HCT116 (cell line): ENCODE data around the gene SH3BP5L. TPM values are rescaled to one million over a fixed set of nuclear protein-coding genes. Genes with fewer than 3 reads are reported as not detected.
"Not testable (repeated sequence)": the region's sequence is repeated elsewhere in the genome, so short reads cannot be mapped to it uniquely, and the experiment has no call there.

ENCODE experiments used
- ATAC-seq: fragments of 200-7000 bp; cut with Tn5 transposase; 2 replicates; pipeline ENCODE4 v1.9.1; 2020; ENCODE audit warnings: mild to moderate bottlenecking, moderate library complexity
- BruUV-seq: library from RNA; stranded (reverse); fragments of 400-500 nt; replicated peaks from 2 replicates; lab custom pipeline; 2021; lab: Mats Ljungman, UMichigan
- CTCF ChIA-PET: fragments of 300-600 bp; sonication (Branson Sonifier 250); formaldehyde crosslinking; loops from one replicate; lab custom pipeline; 2021; ENCODE audit warnings: antibody characterized with exemption; lab: Charles Lee
- POLR2A ChIA-PET: fragments of 300-600, 350-600 bp; sonication (Branson Sonifier 250); formaldehyde crosslinking; loops from one replicate; lab custom pipeline; 2021; ENCODE audit warnings: antibody characterized with exemption; lab: Charles Lee
- RAD21 ChIA-PET, 2 experiments: fragments of 300-600 bp; sonication (Branson Sonifier 250); formaldehyde crosslinking; loops; one replicate each; lab custom pipeline; 2023; ENCODE audit warnings: low total read pairs in 2 of 2; ENCODE audit not compliant: uncharacterized antibody in 2 of 2, unreplicated experiment in 2 of 2, low non-redundant PET in 1 of 2; lab: Charles Lee
- DNase-seq: peaks from one replicate; pipeline ENCODE4 v3.0.0-alpha.2; 2010; ENCODE audit warnings: low read depth, low spot score
- H2AFZ ChIP-seq: fragments of 200-600 bp; shearing (Covaris generic), sonication (generic); 2 replicates; pipeline ENCODE4 v1.6.1; 2017; ENCODE audit warnings: low read depth, mixed run types, mixed read lengths, antibody characterized with exemption, low read length; ENCODE audit not compliant: poor library complexity, severe bottlenecking
- H3K27ac ChIP-seq: 2 replicates; pipeline ENCODE4 v1.5.1; 2012; ENCODE audit warnings: low read depth, low read length
- H3K27me3 ChIP-seq: fragments of 200-600 bp; sonication (generic); 2 replicates; pipeline ENCODE4 v1.6.1; 2016; ENCODE audit warnings: mixed run types, low read length, mixed read lengths; ENCODE audit not compliant: insufficient read depth
- H3K36me3 ChIP-seq, 2 experiments: fragments of 200-500 bp in 1 of 2; fragments of 200-600 bp in 1 of 2; sonication (Bioruptor generic) in 1 of 2; sonication (generic) in 1 of 2; 2 replicates each; pipeline versions ENCODE4 v1.5.1 to v1.6.1; 2014 to 2016; ENCODE audit warnings: low read length in 2 of 2, inconsistent platforms in 1 of 2, mixed read lengths in 1 of 2, mixed run types in 1 of 2; ENCODE audit not compliant: insufficient read depth in 2 of 2, control insufficient read depth in 1 of 2
- H3K4me1 ChIP-seq, 2 experiments: fragments of 200-600 bp in 1 of 2; sonication (generic) in 1 of 2; 2 replicates each; pipeline versions ENCODE4 v1.5.1 to v1.6.1; 2012 to 2017; ENCODE audit warnings: low read length in 2 of 2, inconsistent platforms in 1 of 2, mild to moderate bottlenecking in 1 of 2, mixed read lengths in 1 of 2, mixed run types in 1 of 2, moderate library complexity in 1 of 2; ENCODE audit not compliant: insufficient read depth in 2 of 2, control insufficient read depth in 1 of 2
- H3K4me2 ChIP-seq: fragments of 200-600 bp; sonication (generic); 2 replicates; pipeline ENCODE4 v1.6.1; 2017; ENCODE audit warnings: mixed run types, low read length, mixed read lengths
- H3K4me3 ChIP-seq, 2 experiments: fragments of 200-600 bp in 1 of 2; sonication (generic) in 1 of 2; replicated peaks in 1 of 2; 2 replicates each; pipeline ENCODE4 v1.5.1; 2011 to 2016; ENCODE audit warnings: low read length in 2 of 2, control low read depth in 1 of 2, low read depth in 1 of 2, mild to moderate bottlenecking in 1 of 2, mixed read lengths in 1 of 2, mixed run types in 1 of 2
- H3K79me2 ChIP-seq: fragments of 200-600 bp; sonication (generic); 2 replicates; pipeline ENCODE4 v1.6.1; 2017; ENCODE audit warnings: mild to moderate bottlenecking, mixed run types, low read length, moderate library complexity, mixed read lengths; ENCODE audit not compliant: insufficient read depth
- H3K9ac ChIP-seq: fragments of 200-600 bp; sonication (generic); 2 replicates; pipeline ENCODE4 v1.6.1; 2016; ENCODE audit warnings: low read length, mixed read lengths
- H3K9me2 ChIP-seq: fragments of 200-600 bp; sonication (generic), shearing (Covaris generic); 2 replicates; pipeline ENCODE4 v1.6.1; 2017; ENCODE audit warnings: mixed run types, mild to moderate bottlenecking, moderate library complexity; ENCODE audit not compliant: insufficient read depth
- H3K9me3 ChIP-seq, 2 experiments: fragments of 200-500 bp in 1 of 2; fragments of 200-600 bp in 1 of 2; sonication (Bioruptor generic) in 1 of 2; sonication (generic) in 1 of 2; 2 replicates each; pipeline ENCODE4 v1.6.1; 2014 to 2017; ENCODE audit warnings: low read length in 2 of 2, mixed read lengths in 2 of 2, inconsistent platforms in 1 of 2, low read depth in 1 of 2, mild to moderate bottlenecking in 1 of 2, mixed run types in 1 of 2, moderate library complexity in 1 of 2; ENCODE audit not compliant: control insufficient read depth in 1 of 2, insufficient read depth in 1 of 2
- H4K20me1 ChIP-seq: fragments of 200-600 bp; sonication (generic), shearing (Covaris generic); 2 replicates; pipeline ENCODE4 v1.6.1; 2017; ENCODE audit warnings: mixed run types, mild to moderate bottlenecking, moderate library complexity; ENCODE audit not compliant: insufficient read depth
- CBX3 ChIP-seq: IDR thresholded peaks from 2 replicates; pipeline ENCODE4 v1.6.1; 2012; ENCODE audit warnings: low read depth
- EGR1 ChIP-seq: IDR thresholded peaks from 2 replicates; pipeline ENCODE4 v1.6.1; 2012; ENCODE audit warnings: low read depth
- EZH2 ChIP-seq: fragments of 200-600 bp; sonication (generic); IDR thresholded peaks from 2 replicates; pipeline ENCODE4 v1.6.1; 2017; ENCODE audit warnings: antibody characterized with exemption, mixed run types
- JUND ChIP-seq: IDR thresholded peaks from 2 replicates; pipeline ENCODE4 v1.6.1; 2012
- POLR2A ChIP-seq: IDR thresholded peaks from 2 replicates; pipeline ENCODE4 v1.7.0; 2011; ENCODE audit warnings: borderline replicate concordance; ENCODE audit not compliant: insufficient read depth, insufficient read length; ENCODE audit errors: extremely low read depth
- RAD21 ChIP-seq: IDR thresholded peaks from 2 replicates; pipeline ENCODE4 v1.6.1; 2012; ENCODE audit warnings: low read depth, mild to moderate bottlenecking
- SRF ChIP-seq: IDR thresholded peaks from 2 replicates; pipeline ENCODE4 v1.6.1; 2012; ENCODE audit warnings: low read depth
- TCF7L2 ChIP-seq: IDR thresholded peaks from 2 replicates; pipeline ENCODE4 v1.7.0; 2011; ENCODE audit warnings: borderline replicate concordance, inconsistent platforms; ENCODE audit not compliant: insufficient read depth, insufficient read length; ENCODE audit errors: extremely low read depth
- ZFX ChIP-seq: fragments of 450-650 bp; IDR thresholded peaks from 2 replicates; pipeline ENCODE4 v1.6.1; 2017
- intact Hi-C: fragments of 100-400 bp; cut with micrococcal nuclease; formaldehyde crosslinking; loops from 2 replicates; pipeline ENCODE4 v1.10.0; 2022
- total RNA-seq: library from RNA; stranded (reverse); gene quantifications from one replicate; pipeline ENCODE4 v1.2.1, GENCODE V29; 2021; ENCODE audit not compliant: unreplicated experiment
- TF ChIP-seq, protein P1 (sequence below): IDR thresholded peaks from 2 replicates; pipeline ENCODE4 v1.6.1; 2012
- TF ChIP-seq, protein P2 (sequence below), 3 experiments: fragments of 200-600 bp in 1 of 3; sonication (generic) in 1 of 3; IDR thresholded peaks in 2 of 3; conservative IDR thresholded peaks in 1 of 3; 2 replicates each; pipeline ENCODE4 v1.5.1; 2012 to 2017; ENCODE audit warnings: low read depth in 2 of 3, low read length in 2 of 3, antibody characterized with exemption in 1 of 3, borderline replicate concordance in 1 of 3, control low read depth in 1 of 3, mild to moderate bottlenecking in 1 of 3, mixed read lengths in 1 of 3, mixed run types in 1 of 3, moderate library complexity in 1 of 3; ENCODE audit not compliant: insufficient read depth in 1 of 3
- TF ChIP-seq, protein P3 (sequence below): IDR thresholded peaks from 2 replicates; pipeline ENCODE4 v1.6.1; 2012

SH3BP5L gene
- total RNA-seq, 1 experiment from 2014 or later, result 22.3 TPM

DNA sequence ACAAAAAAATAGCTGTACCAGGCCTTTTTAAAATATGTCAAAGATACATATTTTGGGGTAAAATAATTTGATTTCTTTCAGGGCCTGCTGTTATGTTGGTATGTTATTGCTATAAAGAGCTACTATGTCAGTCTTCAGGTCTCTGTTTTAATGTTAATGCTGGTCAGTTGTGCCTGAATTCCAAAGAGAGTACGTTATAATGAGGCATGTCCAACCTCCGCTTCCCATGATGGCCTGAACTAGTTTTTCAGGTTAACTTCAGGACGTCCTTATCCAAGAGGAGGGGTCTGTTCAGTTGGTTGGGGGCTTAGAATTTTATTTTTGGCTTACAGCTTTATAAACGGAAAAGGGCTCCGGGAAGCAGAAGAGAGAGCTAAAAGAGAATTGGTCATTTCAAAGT is 35.3 kb downstream of the SH3BP5L start:
- intact Hi-C loops, result no loop called here
- no peak overlapping the region for H3K4me3 ChIP-seq
- RAD21 ChIA-PET, result no interaction called here
- H3K79me2 ChIP-seq, result no peaks in the 10 kb centered on the region
- DNase-seq (no peak), ATAC-seq (no peak)
- TF ChIP-seq RAD21 (no peak), EZH2 (no peak), JUND (no peak), TCF7L2 (no peak), CBX3 (no peak), EGR1 (no peak), ZFX (no peak), SRF (no peak), POLR2A (no peak)
- TF ChIP-seq, protein P1, sequence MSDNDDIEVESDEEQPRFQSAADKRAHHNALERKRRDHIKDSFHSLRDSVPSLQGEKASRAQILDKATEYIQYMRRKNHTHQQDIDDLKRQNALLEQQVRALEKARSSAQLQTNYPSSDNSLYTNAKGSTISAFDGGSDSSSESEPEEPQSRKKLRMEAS, result no peak
- TF ChIP-seq, protein P2, sequence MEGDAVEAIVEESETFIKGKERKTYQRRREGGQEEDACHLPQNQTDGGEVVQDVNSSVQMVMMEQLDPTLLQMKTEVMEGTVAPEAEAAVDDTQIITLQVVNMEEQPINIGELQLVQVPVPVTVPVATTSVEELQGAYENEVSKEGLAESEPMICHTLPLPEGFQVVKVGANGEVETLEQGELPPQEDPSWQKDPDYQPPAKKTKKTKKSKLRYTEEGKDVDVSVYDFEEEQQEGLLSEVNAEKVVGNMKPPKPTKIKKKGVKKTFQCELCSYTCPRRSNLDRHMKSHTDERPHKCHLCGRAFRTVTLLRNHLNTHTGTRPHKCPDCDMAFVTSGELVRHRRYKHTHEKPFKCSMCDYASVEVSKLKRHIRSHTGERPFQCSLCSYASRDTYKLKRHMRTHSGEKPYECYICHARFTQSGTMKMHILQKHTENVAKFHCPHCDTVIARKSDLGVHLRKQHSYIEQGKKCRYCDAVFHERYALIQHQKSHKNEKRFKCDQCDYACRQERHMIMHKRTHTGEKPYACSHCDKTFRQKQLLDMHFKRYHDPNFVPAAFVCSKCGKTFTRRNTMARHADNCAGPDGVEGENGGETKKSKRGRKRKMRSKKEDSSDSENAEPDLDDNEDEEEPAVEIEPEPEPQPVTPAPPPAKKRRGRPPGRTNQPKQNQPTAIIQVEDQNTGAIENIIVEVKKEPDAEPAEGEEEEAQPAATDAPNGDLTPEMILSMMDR (IDR thresholded peaks at IDR 0.05 in 2 of 3, conservative IDR thresholded peaks at IDR 0.05 in 1 of 3; ENCODE audit: borderline replicate concordance in 1 of 3, insufficient read depth in 1 of 3, low read depth in 2 of 3, low read length in 2 of 3), result no peak
- TF ChIP-seq, protein P3, sequence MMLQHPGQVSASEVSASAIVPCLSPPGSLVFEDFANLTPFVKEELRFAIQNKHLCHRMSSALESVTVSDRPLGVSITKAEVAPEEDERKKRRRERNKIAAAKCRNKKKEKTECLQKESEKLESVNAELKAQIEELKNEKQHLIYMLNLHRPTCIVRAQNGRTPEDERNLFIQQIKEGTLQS, result no peak
- CTCF ChIA-PET, result no interaction called here
- H3K4me2 ChIP-seq, result no peak overlapping the region
- H3K27ac ChIP-seq, result no peak overlapping the region
- H3K9me2 ChIP-seq, result no peaks in the 10 kb centered on the region
- H4K20me1 ChIP-seq, result no peaks in the 10 kb centered on the region
- BruUV-seq, result no TSS peak
- H3K9ac ChIP-seq, result no peak overlapping the region
- H3K27me3 ChIP-seq, result no peaks in the 10 kb centered on the region
- POLR2A ChIA-PET, result no interaction called here
- no peaks in the 10 kb centered on the region for H3K4me1 ChIP-seq
- no peak overlapping the region for H2AFZ ChIP-seq
- H3K36me3 ChIP-seq, result no peaks in the 10 kb centered on the region
- no peaks in the 10 kb centered on the region for H3K9me3 ChIP-seq

DNA sequence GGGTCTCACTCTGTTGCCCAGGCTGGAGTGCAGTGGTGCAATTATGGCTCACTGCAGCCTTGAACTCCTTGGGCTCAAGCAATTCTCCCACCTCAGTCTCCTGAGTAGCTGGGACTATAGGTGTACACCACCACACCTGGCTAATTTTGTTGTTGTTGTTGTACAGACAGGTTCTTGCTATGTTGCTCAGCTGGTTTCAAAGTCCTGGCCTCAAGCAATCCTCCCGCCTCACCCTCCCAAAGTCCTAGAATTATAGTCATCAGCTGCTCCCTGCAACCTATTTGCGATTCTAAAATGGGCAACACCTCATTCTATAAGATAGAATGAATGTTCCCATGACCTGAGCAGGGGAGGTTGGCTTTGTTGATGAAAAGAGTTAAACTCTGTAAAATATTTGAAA is 36.4 kb downstream of the SH3BP5L start:
- H4K20me1 ChIP-seq, RAD21 ChIA-PET, CTCF ChIA-PET, H3K36me3 ChIP-seq, DNase-seq, intact Hi-C loops, H3K9me3 ChIP-seq, POLR2A ChIA-PET, H3K27me3 ChIP-seq, ATAC-seq, H3K79me2 ChIP-seq, BruUV-seq, H3K4me3 ChIP-seq, H3K27ac ChIP-seq, H3K4me2 ChIP-seq, H3K9ac ChIP-seq, H3K4me1 ChIP-seq, H2AFZ ChIP-seq, H3K9me2 ChIP-seq: not testable (repeated sequence)
